ENCODE results near the gene CD86.

GRCh38 chr3:122078235-122078935 is 23.2 kb downstream of the CD86 start:
- TF ChIP-seq, protein P1, sequence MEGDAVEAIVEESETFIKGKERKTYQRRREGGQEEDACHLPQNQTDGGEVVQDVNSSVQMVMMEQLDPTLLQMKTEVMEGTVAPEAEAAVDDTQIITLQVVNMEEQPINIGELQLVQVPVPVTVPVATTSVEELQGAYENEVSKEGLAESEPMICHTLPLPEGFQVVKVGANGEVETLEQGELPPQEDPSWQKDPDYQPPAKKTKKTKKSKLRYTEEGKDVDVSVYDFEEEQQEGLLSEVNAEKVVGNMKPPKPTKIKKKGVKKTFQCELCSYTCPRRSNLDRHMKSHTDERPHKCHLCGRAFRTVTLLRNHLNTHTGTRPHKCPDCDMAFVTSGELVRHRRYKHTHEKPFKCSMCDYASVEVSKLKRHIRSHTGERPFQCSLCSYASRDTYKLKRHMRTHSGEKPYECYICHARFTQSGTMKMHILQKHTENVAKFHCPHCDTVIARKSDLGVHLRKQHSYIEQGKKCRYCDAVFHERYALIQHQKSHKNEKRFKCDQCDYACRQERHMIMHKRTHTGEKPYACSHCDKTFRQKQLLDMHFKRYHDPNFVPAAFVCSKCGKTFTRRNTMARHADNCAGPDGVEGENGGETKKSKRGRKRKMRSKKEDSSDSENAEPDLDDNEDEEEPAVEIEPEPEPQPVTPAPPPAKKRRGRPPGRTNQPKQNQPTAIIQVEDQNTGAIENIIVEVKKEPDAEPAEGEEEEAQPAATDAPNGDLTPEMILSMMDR (IDR thresholded peaks at IDR 0.05): no peak
- no peak for TF ChIP-seq POLR2AphosphoS5 (IDR thresholded peaks at IDR 0.05)
- TF ChIP-seq POLR2A (IDR thresholded peaks at IDR 0.05): no peak
- TF ChIP-seq EP300 (IDR thresholded peaks at IDR 0.05): no peak

Data from sigmoid colon (tissue), 4 donors.